Right forelimb (tissue), 1 donor: ENCODE measurements around the gene DDX11.
"Not testable (repeated sequence)": the region's sequence is repeated elsewhere in the genome, so short reads cannot be mapped to it uniquely, and the experiment has no call there.

Experiments
- DNase-seq: peaks from one replicate; pipeline ENCODE4 v3.0.0-alpha.2; 2018

The DDX11 gene

DNA sequence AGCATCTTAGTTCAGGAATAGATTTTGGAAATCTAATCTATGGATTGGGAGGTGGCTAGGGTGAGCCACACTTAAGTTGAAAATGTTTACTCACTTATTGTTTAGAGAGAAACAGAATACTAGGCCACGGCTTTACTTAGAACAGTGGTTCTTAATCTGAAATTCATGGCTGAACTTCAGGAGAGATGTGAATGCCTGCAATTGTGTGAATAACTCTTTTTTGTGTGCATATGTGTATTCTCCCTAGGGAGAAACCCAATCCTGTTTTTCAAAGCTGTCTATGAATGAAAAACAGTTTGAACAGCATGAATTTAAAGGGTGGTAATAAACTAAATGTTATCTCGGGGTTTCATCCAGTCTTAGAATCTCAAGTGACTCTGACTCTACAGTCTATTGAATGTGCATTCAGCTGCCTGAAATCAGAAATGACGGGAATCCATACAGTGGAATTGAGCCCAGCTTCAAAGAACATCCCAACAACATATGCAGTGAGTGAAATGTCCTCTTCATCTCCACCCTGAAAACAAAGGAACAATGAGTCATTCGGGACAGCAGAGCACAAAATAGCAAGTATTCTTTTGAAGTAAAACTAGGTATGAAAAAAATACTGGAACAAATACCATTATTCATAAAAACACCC lies 53.7 kb downstream of the DDX11 start:
- not testable (repeated sequence) for DNase-seq

DNA sequence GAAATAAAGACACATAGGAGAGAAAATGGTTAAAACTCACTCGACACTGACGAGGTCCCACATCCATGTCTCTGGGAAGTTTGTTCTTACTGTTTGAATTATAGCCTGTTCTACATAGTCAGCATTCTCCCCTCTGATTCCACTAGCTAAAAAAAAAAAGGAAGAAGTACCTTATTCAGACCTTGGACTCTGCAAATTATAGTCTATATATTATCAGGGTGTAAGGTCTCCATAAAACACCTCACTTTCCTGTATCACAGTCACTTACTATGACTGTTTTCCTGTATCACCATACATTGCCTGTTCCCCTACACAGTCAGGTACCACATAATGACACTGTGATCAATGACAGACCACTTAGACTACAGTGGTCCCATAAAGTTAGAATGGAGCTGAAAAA lies 62.9 kb downstream of the DDX11 start:
- DNase-seq: not testable (repeated sequence)

DNA sequence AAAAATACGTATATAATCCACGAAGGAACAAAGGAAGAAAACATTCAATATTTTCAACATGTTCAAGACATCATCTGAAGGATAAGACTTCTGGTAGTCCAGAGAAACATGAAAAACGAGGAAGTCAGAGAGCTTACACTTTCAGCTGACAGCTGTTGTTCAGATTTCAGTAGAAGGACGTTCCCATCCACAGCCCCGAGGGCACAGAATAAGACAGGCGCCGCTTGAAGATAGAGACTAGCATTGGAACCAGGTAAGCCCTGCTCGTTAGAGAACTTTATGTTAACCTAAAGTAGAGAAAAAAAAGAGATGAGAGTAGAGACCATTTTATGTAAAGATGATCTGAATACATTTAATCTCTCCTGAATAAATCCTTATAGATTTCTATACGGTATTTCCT lies 71.1 kb downstream of the DDX11 start:
- not testable (repeated sequence) for DNase-seq

DNA sequence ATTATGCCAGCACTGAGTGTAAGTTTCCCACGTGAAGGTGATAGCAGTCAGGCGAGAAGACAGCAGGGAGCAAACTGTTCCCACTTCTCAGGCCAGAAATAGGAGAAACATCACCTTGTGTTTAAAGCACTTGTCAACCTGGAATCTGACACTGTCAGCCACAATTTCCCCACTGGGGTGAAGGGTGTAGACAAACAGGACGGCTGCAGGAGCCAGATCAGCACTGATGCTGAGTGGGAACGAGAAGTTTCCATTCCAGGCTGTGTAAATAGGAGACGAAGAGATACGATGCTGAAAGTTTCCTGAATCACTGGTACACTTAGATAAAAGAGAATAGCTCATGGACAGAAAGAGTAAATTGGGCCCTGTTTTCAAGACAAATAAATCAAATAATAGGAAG lies 71.6 kb downstream of the DDX11 start:
- DNase-seq: not testable (repeated sequence)

DNA sequence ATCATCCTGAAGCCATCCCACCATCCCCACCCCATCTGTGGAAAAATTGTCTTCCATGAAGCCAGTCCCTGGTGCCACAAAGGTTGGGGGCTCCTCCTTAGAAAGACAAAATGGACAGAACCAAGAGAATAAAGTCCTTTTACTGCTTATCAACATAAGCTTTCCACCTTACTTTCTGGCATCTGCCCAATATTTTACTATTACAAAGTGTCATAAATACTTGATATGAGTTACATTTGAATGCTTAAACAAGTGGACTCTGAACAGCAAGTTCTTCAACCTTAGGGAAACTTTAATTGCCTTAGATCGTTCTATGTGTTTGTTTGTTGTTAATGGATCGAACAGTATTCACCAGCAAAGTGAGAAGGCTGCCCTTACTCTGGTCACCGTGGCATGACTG lies 73.8 kb downstream of the DDX11 start:
- not testable (repeated sequence) for DNase-seq

DNA sequence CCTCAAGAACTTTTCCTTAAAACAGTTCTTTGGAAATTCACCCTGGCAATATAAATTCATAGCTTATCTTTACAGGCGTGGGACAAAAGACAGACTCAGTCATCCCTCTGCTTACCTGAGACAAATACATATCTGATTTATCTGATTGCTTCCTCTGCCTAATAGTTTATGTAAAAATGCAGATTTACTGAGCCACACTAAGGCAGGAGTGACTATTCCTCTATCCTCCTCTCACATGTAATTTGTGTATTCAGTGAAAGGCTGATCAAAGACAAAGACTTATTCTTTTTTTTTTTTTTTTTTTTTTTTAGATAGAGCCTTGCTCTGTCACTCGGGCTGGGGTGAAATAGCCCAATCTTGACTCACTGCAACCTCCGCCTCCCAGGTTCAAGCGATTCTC lies 77.1 kb downstream of the DDX11 start:
- DNase-seq: not testable (repeated sequence)
